GM23338 (cell line): Measurements from ENCODE around the gene DTD1. TPM values are rescaled to one million over a fixed set of nuclear protein-coding genes. Genes with fewer than 3 reads are reported as not detected.
A peak's percentile ranks its signal among the peaks of the same experiment; 100 is the strongest.

ENCODE experiments used
- ATAC-seq: fragments of 200-7000 bp; cut with Tn5 transposase; 3 replicates; pipeline ENCODE4 v1.9.1; 2020
- DNase-seq: peaks from one replicate; pipeline ENCODE4 v3.0.0-alpha.2; 2015; ENCODE audit warnings: low spot score
- H2AFZ ChIP-seq: fragments of 200-600 bp; sonication (generic); 2 replicates; pipeline ENCODE4 v1.8.0; 2016; ENCODE audit warnings: antibody characterized with exemption, mild to moderate bottlenecking, moderate library complexity
- H3F3A ChIP-seq: fragments of 200-600 bp; sonication (generic); replicated peaks from 2 replicates; pipeline ENCODE4 v1.8.0; 2017; ENCODE audit warnings: antibody characterized with exemption, mixed run types, low read depth
- H3K27ac ChIP-seq: fragments of 200-600 bp; sonication (generic); 2 replicates; pipeline ENCODE4 v1.6.1; 2016; ENCODE audit warnings: low read depth
- H3K27me3 ChIP-seq: fragments of 200-600 bp; sonication (generic); 2 replicates; pipeline ENCODE4 v1.8.0; 2016; ENCODE audit warnings: mild to moderate bottlenecking, mixed run types, moderate library complexity; ENCODE audit not compliant: insufficient read depth
- H3K36me3 ChIP-seq: fragments of 200-600 bp; sonication (generic); 2 replicates; pipeline ENCODE4 v1.8.0; 2016; ENCODE audit warnings: mild to moderate bottlenecking; ENCODE audit not compliant: insufficient read depth
- H3K4me1 ChIP-seq: fragments of 200-600 bp; sonication (generic); 2 replicates; pipeline ENCODE4 v1.8.0; 2016; ENCODE audit warnings: mild to moderate bottlenecking, moderate library complexity; ENCODE audit not compliant: insufficient read depth
- H3K4me2 ChIP-seq: fragments of 200-600 bp; sonication (generic); 2 replicates; pipeline ENCODE4 v1.7.1; 2017; ENCODE audit warnings: mixed run types
- H3K4me3 ChIP-seq: fragments of 200-600 bp; sonication (generic); 2 replicates; pipeline ENCODE4 v1.6.1; 2016; ENCODE audit warnings: mixed run types
- H3K79me2 ChIP-seq: fragments of 200-600 bp; sonication (generic); replicated peaks from 2 replicates; pipeline ENCODE4 v1.8.0; 2017; ENCODE audit warnings: mild to moderate bottlenecking; ENCODE audit not compliant: insufficient read depth
- H3K9me2 ChIP-seq: fragments of 200-600 bp; sonication (generic); 2 replicates; pipeline ENCODE4 v1.8.0; 2017; ENCODE audit not compliant: insufficient read depth
- H4K20me1 ChIP-seq: fragments of 200-600 bp; sonication (generic); replicated peaks from 2 replicates; pipeline ENCODE4 v1.8.0; 2017; ENCODE audit warnings: mild to moderate bottlenecking; ENCODE audit not compliant: insufficient read depth
- H3K27ac Mint-ChIP-seq: 2 replicates; pipeline ENCODE4 v1.8.0; 2020; ENCODE audit warnings: inconsistent platforms, mild to moderate bottlenecking, moderate library complexity, mixed read lengths
- H3K27me3 Mint-ChIP-seq: 3 replicates; pipeline ENCODE4 v1.8.0; 2022; ENCODE audit warnings: low read depth, mild to moderate bottlenecking, moderate library complexity, mixed read lengths, inconsistent platforms; ENCODE audit not compliant: insufficient read depth, poor library complexity
- H3K36me3 Mint-ChIP-seq: 3 replicates; pipeline ENCODE4 v1.8.0; 2021; ENCODE audit warnings: low read depth, mild to moderate bottlenecking, inconsistent platforms, moderate library complexity, mixed read lengths
- H3K4me1 Mint-ChIP-seq: 3 replicates; pipeline ENCODE4 v1.8.0; 2020; ENCODE audit warnings: mild to moderate bottlenecking, inconsistent platforms, mixed read lengths
- H3K4me3 Mint-ChIP-seq: 3 replicates; pipeline ENCODE4 v1.8.0; 2021; ENCODE audit warnings: moderate library complexity, mild to moderate bottlenecking, inconsistent platforms, mixed read lengths
- H3K9me3 Mint-ChIP-seq: 3 replicates; pipeline ENCODE4 v1.8.0; 2020; ENCODE audit warnings: moderate library complexity, mild to moderate bottlenecking, inconsistent platforms, mixed read lengths
- CREB1 ChIP-seq: fragments of 250-450 bp; sonication (Bioruptor Pico); IDR thresholded peaks from 2 replicates; pipeline ENCODE4 v1.5.0; 2020; ENCODE audit warnings: low read depth, mild to moderate bottlenecking, moderate library complexity
- CTCF ChIP-seq, 2 experiments: fragments of 200-600 bp in 1 of 2; sonication (generic) in 1 of 2; conservative IDR thresholded peaks; 2 replicates each; pipeline versions ENCODE4 v1.5.1 to v1.6.1; 2016 to 2017; ENCODE audit warnings: antibody characterized with exemption in 2 of 2, low read depth in 2 of 2, mild to moderate bottlenecking in 2 of 2, moderate library complexity in 1 of 2
- ETS1 ChIP-seq: IDR thresholded peaks from 2 replicates; pipeline ENCODE4 v1.6.1; 2016; ENCODE audit warnings: antibody characterized with exemption
- EZH2 ChIP-seq: fragments of 200-600 bp; sonication (generic); IDR thresholded peaks from one replicate; pipeline ENCODE4 v1.8.0; 2017; ENCODE audit warnings: antibody characterized with exemption, mild to moderate bottlenecking, low read depth; ENCODE audit not compliant: unreplicated experiment
- EZH2phosphoT487 ChIP-seq: fragments of 200-600 bp; sonication (generic); IDR thresholded peaks from one replicate; pipeline ENCODE4 v1.8.1; 2018; ENCODE audit warnings: antibody characterized with exemption; ENCODE audit not compliant: unreplicated experiment
- JUNB ChIP-seq: IDR thresholded peaks from one replicate; pipeline ENCODE4 v1.6.1; 2016; ENCODE audit warnings: antibody characterized with exemption; ENCODE audit not compliant: unreplicated experiment
- NANOG ChIP-seq: IDR thresholded peaks from 2 replicates; pipeline ENCODE4 v1.6.1; 2016; ENCODE audit warnings: antibody characterized with exemption, borderline replicate concordance
- POLR2AphosphoS5 ChIP-seq: IDR thresholded peaks from 2 replicates; pipeline ENCODE4 v1.6.1; 2016; ENCODE audit warnings: antibody characterized with exemption, low read depth
- REST ChIP-seq: IDR thresholded peaks from one replicate; pipeline ENCODE4 v1.6.1; 2018; ENCODE audit warnings: antibody characterized with exemption; ENCODE audit not compliant: unreplicated experiment
- STAT1 ChIP-seq: IDR thresholded peaks from one replicate; pipeline ENCODE4 v1.6.1; 2016; ENCODE audit warnings: antibody characterized with exemption; ENCODE audit not compliant: unreplicated experiment
- ZNF114 ChIP-seq: fragments of 250-450 bp; sonication (Bioruptor Pico); IDR thresholded peaks from 2 replicates; pipeline ENCODE4 v1.5.0; 2020; ENCODE audit warnings: mild to moderate bottlenecking, moderate library complexity
- ZNF331 ChIP-seq: fragments of 250-450 bp; sonication (Bioruptor Pico); IDR thresholded peaks from 2 replicates; pipeline ENCODE4 v1.5.0; 2020; ENCODE audit warnings: low read depth, mild to moderate bottlenecking, moderate library complexity
- polyA plus RNA-seq: library from polyadenylated mRNA; unstranded; fragments of >200 nt; fragmentation: Nextera tagmentation; extraction: Ambion mirVana; gene quantifications from 2 replicates; pipeline ENCODE4 v1.2.1, GENCODE V29; 2016
- total RNA-seq: library from RNA; depleted of rRNA; stranded (reverse); fragments of >200 nt; shearing (Covaris generic); gene quantifications from 2 replicates; pipeline ENCODE4 v1.2.3, GENCODE V29; 2014
- TF ChIP-seq, protein P1 (sequence below): fragments of 250-450 bp; sonication (Bioruptor Pico); IDR thresholded peaks from 2 replicates; pipeline ENCODE4 v1.5.0; 2020; ENCODE audit warnings: mild to moderate bottlenecking, moderate library complexity

DTD1 gene
- total and polyA plus RNA-seq, 2 experiments from 2014 or later = 69.8 to 74.0 TPM

DNA sequence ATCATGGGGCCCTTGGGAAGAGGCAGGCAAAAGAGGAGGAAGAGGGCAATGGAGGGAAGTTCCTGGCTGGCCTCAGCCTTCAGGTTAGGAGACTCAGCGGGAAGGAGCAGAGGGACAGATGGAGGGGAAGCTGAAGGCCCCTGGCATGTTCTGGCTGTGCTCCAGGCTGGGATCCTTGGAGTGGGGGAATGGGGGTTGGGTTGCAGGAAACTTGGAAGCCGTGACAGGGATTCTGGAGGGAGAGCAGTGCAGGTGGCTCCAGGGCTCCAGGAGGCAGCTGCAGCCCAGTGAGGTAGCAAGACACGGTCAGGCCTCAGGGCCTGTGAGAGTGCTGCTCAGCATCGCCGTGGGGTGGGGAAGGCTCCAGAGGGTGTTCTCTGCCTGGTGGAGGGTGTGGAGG lies 161.1 kb downstream of the DTD1 start:
- Histone ChIP-seq H3K4me1 (no peaks in the 10 kb centered on the region), H3K79me2 (no peaks in the 10 kb centered on the region), H3K27ac (no peak overlapping the region), H3K36me3 (no peaks in the 10 kb centered on the region), H3K9me2 (no peaks in the 10 kb centered on the region), H3K4me3 (no peak overlapping the region), H4K20me1 (no peaks in the 10 kb centered on the region; the same call in 1 of the 2 replicates), H3F3A (no peaks in the 10 kb centered on the region), H3K4me2 (no peak overlapping the region), H3K27me3 (no peaks in the 10 kb centered on the region), H2AFZ (no peak overlapping the region)
- ATAC-seq (no peak), DNase-seq (no peak)
- H3K9me3 Mint-ChIP-seq = no peaks in the 10 kb centered on the region
- peaks cover 3% of the 10 kb centered on the region; the same call in 2 of the 3 replicates for H3K4me1 Mint-ChIP-seq
- H3K4me3 Mint-ChIP-seq = no peak overlapping the region
- peaks cover 2% of the 10 kb centered on the region for H3K27me3 Mint-ChIP-seq
- no peak for TF ChIP-seq ZNF114 (CRISPR knock-in tag)
- TF ChIP-seq NANOG = no peak
- no peak for TF ChIP-seq EZH2phosphoT487
- TF ChIP-seq JUNB = no peak
- TF ChIP-seq CTCF (conservative IDR thresholded peaks at IDR 0.05; ENCODE audit: low read depth in 2 of 2) = no peak
- no peak for TF ChIP-seq REST
- TF ChIP-seq, protein P1, sequence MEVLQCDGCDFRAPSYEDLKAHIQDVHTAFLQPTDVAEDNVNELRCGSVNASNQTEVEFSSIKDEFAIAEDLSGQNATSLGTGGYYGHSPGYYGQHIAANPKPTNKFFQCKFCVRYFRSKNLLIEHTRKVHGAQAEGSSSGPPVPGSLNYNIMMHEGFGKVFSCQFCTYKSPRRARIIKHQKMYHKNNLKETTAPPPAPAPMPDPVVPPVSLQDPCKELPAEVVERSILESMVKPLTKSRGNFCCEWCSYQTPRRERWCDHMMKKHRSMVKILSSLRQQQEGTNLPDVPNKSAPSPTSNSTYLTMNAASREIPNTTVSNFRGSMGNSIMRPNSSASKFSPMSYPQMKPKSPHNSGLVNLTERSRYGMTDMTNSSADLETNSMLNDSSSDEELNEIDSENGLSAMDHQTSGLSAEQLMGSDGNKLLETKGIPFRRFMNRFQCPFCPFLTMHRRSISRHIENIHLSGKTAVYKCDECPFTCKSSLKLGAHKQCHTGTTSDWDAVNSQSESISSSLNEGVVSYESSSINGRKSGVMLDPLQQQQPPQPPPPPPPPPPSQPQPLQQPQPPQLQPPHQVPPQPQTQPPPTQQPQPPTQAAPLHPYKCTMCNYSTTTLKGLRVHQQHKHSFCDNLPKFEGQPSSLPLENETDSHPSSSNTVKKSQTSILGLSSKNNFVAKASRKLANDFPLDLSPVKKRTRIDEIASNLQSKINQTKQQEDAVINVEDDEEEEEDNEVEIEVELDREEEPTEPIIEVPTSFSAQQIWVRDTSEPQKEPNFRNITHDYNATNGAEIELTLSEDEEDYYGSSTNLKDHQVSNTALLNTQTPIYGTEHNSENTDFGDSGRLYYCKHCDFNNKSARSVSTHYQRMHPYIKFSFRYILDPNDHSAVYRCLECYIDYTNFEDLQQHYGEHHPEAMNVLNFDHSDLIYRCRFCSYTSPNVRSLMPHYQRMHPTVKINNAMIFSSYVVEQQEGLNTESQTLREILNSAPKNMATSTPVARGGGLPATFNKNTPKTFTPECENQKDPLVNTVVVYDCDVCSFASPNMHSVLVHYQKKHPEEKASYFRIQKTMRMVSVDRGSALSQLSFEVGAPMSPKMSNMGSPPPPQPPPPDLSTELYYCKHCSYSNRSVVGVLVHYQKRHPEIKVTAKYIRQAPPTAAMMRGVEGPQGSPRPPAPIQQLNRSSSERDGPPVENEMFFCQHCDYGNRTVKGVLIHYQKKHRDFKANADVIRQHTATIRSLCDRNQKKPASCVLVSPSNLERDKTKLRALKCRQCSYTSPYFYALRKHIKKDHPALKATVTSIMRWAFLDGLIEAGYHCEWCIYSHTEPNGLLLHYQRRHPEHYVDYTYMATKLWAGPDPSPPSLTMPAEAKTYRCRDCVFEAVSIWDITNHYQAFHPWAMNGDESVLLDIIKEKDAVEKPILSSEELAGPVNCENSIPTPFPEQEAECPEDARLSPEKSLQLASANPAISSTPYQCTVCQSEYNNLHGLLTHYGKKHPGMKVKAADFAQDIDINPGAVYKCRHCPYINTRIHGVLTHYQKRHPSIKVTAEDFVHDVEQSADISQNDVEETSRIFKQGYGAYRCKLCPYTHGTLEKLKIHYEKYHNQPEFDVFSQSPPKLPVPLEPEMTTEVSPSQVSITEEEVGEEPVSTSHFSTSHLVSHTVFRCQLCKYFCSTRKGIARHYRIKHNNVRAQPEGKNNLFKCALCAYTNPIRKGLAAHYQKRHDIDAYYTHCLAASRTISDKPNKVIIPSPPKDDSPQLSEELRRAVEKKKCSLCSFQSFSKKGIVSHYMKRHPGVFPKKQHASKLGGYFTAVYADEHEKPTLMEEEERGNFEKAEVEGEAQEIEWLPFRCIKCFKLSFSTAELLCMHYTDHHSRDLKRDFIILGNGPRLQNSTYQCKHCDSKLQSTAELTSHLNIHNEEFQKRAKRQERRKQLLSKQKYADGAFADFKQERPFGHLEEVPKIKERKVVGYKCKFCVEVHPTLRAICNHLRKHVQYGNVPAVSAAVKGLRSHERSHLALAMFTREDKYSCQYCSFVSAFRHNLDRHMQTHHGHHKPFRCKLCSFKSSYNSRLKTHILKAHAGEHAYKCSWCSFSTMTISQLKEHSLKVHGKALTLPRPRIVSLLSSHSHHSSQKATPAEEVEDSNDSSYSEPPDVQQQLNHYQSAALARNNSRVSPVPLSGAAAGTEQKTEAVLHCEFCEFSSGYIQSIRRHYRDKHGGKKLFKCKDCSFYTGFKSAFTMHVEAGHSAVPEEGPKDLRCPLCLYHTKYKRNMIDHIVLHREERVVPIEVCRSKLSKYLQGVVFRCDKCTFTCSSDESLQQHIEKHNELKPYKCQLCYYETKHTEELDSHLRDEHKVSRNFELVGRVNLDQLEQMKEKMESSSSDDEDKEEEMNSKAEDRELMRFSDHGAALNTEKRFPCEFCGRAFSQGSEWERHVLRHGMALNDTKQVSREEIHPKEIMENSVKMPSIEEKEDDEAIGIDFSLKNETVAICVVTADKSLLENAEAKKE = no peak
- TF ChIP-seq EZH2 = no peak
- TF ChIP-seq POLR2AphosphoS5 = no peak
- no peak for TF ChIP-seq ZNF331 (CRISPR knock-in tag)
- no peak for TF ChIP-seq STAT1
- no peak for TF ChIP-seq ETS1
- no peak for TF ChIP-seq CREB1 (CRISPR knock-in tag)
- H3K27ac Mint-ChIP-seq = peak overlapping the region; percentile 56; the same call in 1 of the 2 replicates
- H3K36me3 Mint-ChIP-seq = peaks cover 13% of the 10 kb centered on the region; the same call in 2 of the 3 replicates
